Tongue (tissue), 2 donors: ENCODE measurements around the gene ADCY6. TPM values are rescaled to one million over a fixed set of nuclear protein-coding genes. Genes with fewer than 3 reads are reported as not detected.
A peak's percentile ranks its signal among the peaks of the same experiment; 100 is the strongest.

Experiments
- DNase-seq: peaks from one replicate; pipeline ENCODE4 v3.0.0-alpha.2; 2015
- total RNA-seq: library from RNA; depleted of rRNA; stranded (reverse); fragments of >200 nt; gene quantifications from one replicate; pipeline ENCODE4 v1.2.3, GENCODE V29; 2014

ADCY6 gene
- total RNA-seq, 1 donor from 2014 or later = 45.7 TPM

- DNase-seq = peak; percentile 94
Measured at GRCh38 chr12:48815126-48816110, 26.5 kb upstream of the ADCY6 start.

GRCh38 chr12:48814262-48815125, 25.6 kb upstream of the ADCY6 start:
- peak; percentile 79 for DNase-seq

GRCh38 chr12:48813465-48814261, 24.8 kb upstream of the ADCY6 start:
- peak; percentile 55 for DNase-seq

GRCh38 chr12:48812389-48812788, 23.5 kb upstream of the ADCY6 start:
- no peak for DNase-seq

- DNase-seq = no peak
Measured at GRCh38 chr12:48811437-48812090, 22.7 kb upstream of the ADCY6 start.

GRCh38 chr12:48810903-48811431, 22.1 kb upstream of the ADCY6 start:
- peak; percentile 51 for DNase-seq

GRCh38 chr12:48807981-48808380, 19.1 kb upstream of the ADCY6 start:
- DNase-seq = no peak

GRCh38 chr12:48803675-48804074, 14.8 kb upstream of the ADCY6 start:
- no peak for DNase-seq

- no peak for DNase-seq
Measured at GRCh38 chr12:48800971-48801370, 12.1 kb upstream of the ADCY6 start.

GRCh38 chr12:48800457-48800856, 11.6 kb upstream of the ADCY6 start:
- DNase-seq = no peak

- DNase-seq = no peak
Measured at GRCh38 chr12:48796976-48797375, 8.1 kb upstream of the ADCY6 start.

- DNase-seq = peak; percentile 90
Measured at GRCh38 chr12:48795550-48796455, 6.9 kb upstream of the ADCY6 start.

GRCh38 chr12:48794870-48795269, 6.0 kb upstream of the ADCY6 start:
- DNase-seq = peak; percentile 45

- DNase-seq = no peak
Measured at GRCh38 chr12:48793696-48794095, 4.8 kb upstream of the ADCY6 start.

GRCh38 chr12:48789858-48790326, 1.0 kb upstream of the ADCY6 start:
- DNase-seq = no peak

GRCh38 chr12:48788524-48788853, 400 bp downstream of the ADCY6 start:
- DNase-seq = no peak

- no peak for DNase-seq
Measured at GRCh38 chr12:48787791-48788523, 932 bp downstream of the ADCY6 start.

- peak; percentile 16 for DNase-seq
Measured at GRCh38 chr12:48786591-48787544, 2.0 kb downstream of the ADCY6 start.
